Right cardiac atrium (tissue), 5 donors: ENCODE measurements around the gene PTPA. TPM values are rescaled to one million over a fixed set of nuclear protein-coding genes. Genes with fewer than 3 reads are reported as not detected.
A peak's percentile ranks its signal among the peaks of the same experiment; 100 is the strongest.

ENCODE experiments used
- ATAC-seq, 2 donors: fragments of 200-7000 bp; cut with Tn5 transposase; one replicate each; pipeline versions ENCODE4 v1.8.0 to v1.9.1; 2020; ENCODE audit warnings: moderate library complexity in 2 of 2, mild to moderate bottlenecking in 1 of 2
- DNase-seq, 3 donors: peaks; one replicate each; pipeline ENCODE4 v3.0.0-alpha.2; 2020
- H3K27ac ChIP-seq: one replicate; pipeline ENCODE4 v1.5.1; 2013; ENCODE audit warnings: mild to moderate bottlenecking, low read length, control low read depth, moderate library complexity
- H3K27me3 ChIP-seq: one replicate; pipeline ENCODE4 v1.6.1; 2013; ENCODE audit not compliant: control insufficient read depth, insufficient read depth
- H3K4me1 ChIP-seq: one replicate; pipeline ENCODE4 v1.6.1; 2013; ENCODE audit warnings: low read length; ENCODE audit not compliant: control insufficient read depth, insufficient read depth
- H3K4me3 ChIP-seq: one replicate; pipeline ENCODE4 v1.5.1; 2013; ENCODE audit warnings: low read length, control low read depth
- H3K9me3 ChIP-seq: one replicate; pipeline ENCODE4 v1.6.1; 2013; ENCODE audit warnings: low read length; ENCODE audit not compliant: control insufficient read depth
- WGBS: extraction: QIAGEN DNeasy Blood & Tissue Kit; methylation state at CpG from one replicate; pipeline ENCODE4 v1.1.7; 2013; 5-methylcytosine and 5-hydroxymethylcytosine counted together
- intact Hi-C, 4 donors: fragments of 100-400 bp; cut with DNase I; formaldehyde crosslinking; loops; one replicate each; pipeline versions ENCODE4 v1.11.0 to v1.14.0; 2022 to 2023
- polyA plus RNA-seq: library from polyadenylated mRNA; stranded (reverse); fragments of 200-250 nt; gene quantifications from one replicate; pipeline ENCODE4 v1.2.3, GENCODE V29; 2013
- total RNA-seq, 4 donors: library from RNA; stranded (reverse); fragmentation: NEBNext Ultra II Directional; extraction: Animal tissue kit (Norgen Biotek cat#: 25700); gene quantifications; one replicate each; pipeline ENCODE4 v1.2.1, GENCODE V29; 2021
- donor health status: healthy with polysubstance abuse.
- donor health status: DM: no; HTN: yes; CAD: no.
- donor health status: DM: no; HTN: no; CAD: no.
- donor health status: DM: no; HTN: yes; CAD: no; lungs with severe emphysema.
- donor health status: DM: yes; HTN: yes; CAD: no.

Gene PTPA
- total and polyA plus RNA-seq, 5 donors: 115 to 170 (median 147) TPM

- WGBS: 90% methylated on average over 13 of the region's 13 CpGs
- intact Hi-C loops: no loop called here
Measured at GRCh38 chr9:129102095-129102525, 9.1 kb upstream of the PTPA start.

GRCh38 chr9:129102791-129103594, 8.2 kb upstream of the PTPA start:
- Histone ChIP-seq H3K4me1 (no peaks in the 10 kb centered on the region), H3K27ac (no peak overlapping the region), H3K4me3 (no peak overlapping the region), H3K27me3 (no peaks in the 10 kb centered on the region), H3K9me3 (no peaks in the 10 kb centered on the region)
- intact Hi-C loops: no loop called here
- DNase-seq: peak in 2 of 3 donors; percentile 51 to 79
- WGBS: 53% methylated on average over 14 of the region's 14 CpGs
- peak; percentile 52 to 53 for ATAC-seq

More at GRCh38 chr9:129102095-129102525, 9.1 kb upstream of the PTPA start:
- no peaks in the 10 kb centered on the region for H3K4me1 ChIP-seq
- H3K9me3 ChIP-seq: no peaks in the 10 kb centered on the region
- H3K27ac ChIP-seq: no peak overlapping the region
- no peaks in the 10 kb centered on the region for H3K27me3 ChIP-seq
- ATAC-seq (peak; percentile 2 to 6), DNase-seq (peak in 1 of 3 donors; percentile 46)
- no peak overlapping the region for H3K4me3 ChIP-seq

- H3K4me1 ChIP-seq: no peaks in the 10 kb centered on the region
- no peak overlapping the region for H3K4me3 ChIP-seq
- ATAC-seq (no peak), DNase-seq (peak in 1 of 3 donors; percentile 5)
- intact Hi-C loops: no loop called here
- WGBS: 79% methylated on average over 4 of the region's 4 CpGs
- H3K9me3 ChIP-seq: no peaks in the 10 kb centered on the region
- no peaks in the 10 kb centered on the region for H3K27me3 ChIP-seq
- H3K27ac ChIP-seq: no peak overlapping the region
Measured at GRCh38 chr9:129103595-129103965, 7.6 kb upstream of the PTPA start.

- ATAC-seq: no peak
- 79% methylated on average over 11 of the region's 11 CpGs for WGBS
Measured at GRCh38 chr9:129104051-129104450, 7.2 kb upstream of the PTPA start.

GRCh38 chr9:129105857-129106694, 5.1 kb upstream of the PTPA start:
- Histone ChIP-seq H3K9me3 (no peaks in the 10 kb centered on the region), H3K4me3 (no peak overlapping the region), H3K27me3 (no peaks in the 10 kb centered on the region), H3K27ac (no peak overlapping the region), H3K4me1 (no peaks in the 10 kb centered on the region)
- DNase-seq (peak in 1 of 3 donors; percentile 34), ATAC-seq (no peak)
- WGBS: 89% methylated on average over 17 of the region's 17 CpGs
- intact Hi-C loops: no loop called here

More at GRCh38 chr9:129104051-129104450, 7.2 kb upstream of the PTPA start:
- no peaks in the 10 kb centered on the region for H3K27me3 ChIP-seq
- H3K9me3 ChIP-seq: no peaks in the 10 kb centered on the region
- DNase-seq: peak in 1 of 3 donors; percentile 60
- H3K4me3 ChIP-seq: no peak overlapping the region
- H3K4me1 ChIP-seq: no peaks in the 10 kb centered on the region
- intact Hi-C loops: no loop called here
- no peak overlapping the region for H3K27ac ChIP-seq

GRCh38 chr9:129107651-129108050, 3.6 kb upstream of the PTPA start:
- intact Hi-C loops: no loop called here
- no peak for ATAC-seq
- Histone ChIP-seq H3K27me3 (no peaks in the 10 kb centered on the region), H3K4me1 (no peaks in the 10 kb centered on the region), H3K27ac (no peak overlapping the region), H3K4me3 (no peak overlapping the region), H3K9me3 (no peaks in the 10 kb centered on the region)
- WGBS: 90% methylated on average over 13 of the region's 13 CpGs
- peak in 1 of 3 donors; percentile 34 for DNase-seq

- intact Hi-C loops: no loop called here
- H3K27ac ChIP-seq: no peak overlapping the region
- DNase-seq: peak in 1 of 3 donors; percentile 53
Measured at GRCh38 chr9:129108083-129108804, 3.0 kb upstream of the PTPA start.

GRCh38 chr9:129108805-129109536, 2.2 kb upstream of the PTPA start:
- ATAC-seq (no peak), DNase-seq (peak in 1 of 3 donors; percentile 48)
- no peaks in the 10 kb centered on the region for H3K27me3 ChIP-seq
- H3K4me1 ChIP-seq: no peaks in the 10 kb centered on the region
- no peak overlapping the region for H3K4me3 ChIP-seq
- WGBS: 76% methylated on average over 10 of the region's 10 CpGs
- intact Hi-C loops: no loop called here
- H3K27ac ChIP-seq: no peak overlapping the region
- H3K9me3 ChIP-seq: no peaks in the 10 kb centered on the region

More at GRCh38 chr9:129108083-129108804, 3.0 kb upstream of the PTPA start:
- ATAC-seq: no peak
- no peak overlapping the region for H3K4me3 ChIP-seq
- H3K4me1 ChIP-seq: no peaks in the 10 kb centered on the region
- WGBS: 92% methylated on average over 13 of the region's 13 CpGs
- no peaks in the 10 kb centered on the region for H3K9me3 ChIP-seq
- H3K27me3 ChIP-seq: no peaks in the 10 kb centered on the region

- 58% methylated on average over 7 of the region's 7 CpGs for WGBS
- Histone ChIP-seq H3K27ac (no peak overlapping the region), H3K4me1 (no peaks in the 10 kb centered on the region), H3K4me3 (peak overlapping the region; percentile 87), H3K9me3 (no peaks in the 10 kb centered on the region), H3K27me3 (no peaks in the 10 kb centered on the region)
- intact Hi-C loops: no loop called here
- DNase-seq (peak in 2 of 3 donors; percentile 62 to 75), ATAC-seq (peak in 1 of 2 donors; percentile 2)
Measured at GRCh38 chr9:129109537-129109903, 1.7 kb upstream of the PTPA start.
